Middle frontal gyrus (tissue), 1 donor: ENCODE measurements around the gene CMTR2.

Source experiments
- DNase-seq: peaks from one replicate; pipeline ENCODE4 v3.0.0-alpha.2; 2015; ENCODE audit warnings: low spot score; ENCODE audit errors: extremely low spot score

Gene CMTR2

DNA sequence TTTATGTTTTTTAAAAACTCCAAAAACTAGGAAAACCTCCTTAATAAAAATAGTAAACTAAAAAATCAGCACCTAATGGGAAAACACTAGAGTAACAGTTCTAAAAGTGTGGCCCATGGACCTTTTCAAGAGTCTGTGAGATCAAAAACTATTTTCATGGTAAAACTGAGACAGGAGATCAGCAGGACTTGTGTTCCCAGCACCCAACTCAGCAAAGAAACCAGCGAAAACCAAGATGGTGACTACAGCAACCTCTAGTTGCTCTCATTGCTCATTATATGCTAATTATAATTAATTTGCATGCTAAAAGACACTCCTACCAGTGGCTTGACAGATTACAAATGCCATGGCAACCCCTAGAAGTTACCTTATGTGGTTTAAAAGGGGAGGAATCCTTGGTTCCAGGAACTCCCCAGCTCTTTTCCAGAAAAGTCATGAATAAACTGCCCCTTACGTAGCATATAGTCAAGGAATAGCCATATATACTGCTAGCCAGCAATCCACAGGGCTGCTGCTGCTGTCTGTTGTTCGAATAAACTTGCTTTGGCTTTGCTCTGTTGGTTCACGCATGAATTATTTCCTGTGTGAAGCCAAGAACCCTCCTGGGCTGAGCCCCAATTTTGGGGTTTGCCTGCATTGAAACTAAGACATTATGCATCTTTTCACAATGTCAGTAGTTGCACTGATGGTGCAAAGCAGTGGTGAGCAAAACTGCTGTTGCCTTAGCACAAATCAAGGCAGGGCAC, 12.4 kb downstream of the CMTR2 start:
- no peak for DNase-seq

DNA sequence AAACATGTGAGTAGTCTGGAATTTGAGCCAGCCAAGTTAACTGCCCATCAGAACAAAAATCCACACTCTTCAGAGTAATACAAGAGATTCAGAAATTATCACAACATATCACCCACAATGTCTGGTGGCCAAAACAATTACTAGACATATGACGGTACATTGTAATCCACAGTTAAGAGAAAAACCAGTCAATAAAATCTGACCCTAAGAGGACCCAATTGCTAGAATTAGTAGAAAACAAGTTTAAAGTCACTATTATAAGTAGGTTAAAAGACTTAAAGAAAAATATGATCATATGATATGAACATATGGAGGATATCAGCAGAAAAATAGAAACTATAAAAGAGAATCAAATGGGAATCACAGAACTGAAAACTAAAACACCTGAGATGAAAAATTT, 15.8 kb downstream of the CMTR2 start:
- DNase-seq: no peak

DNA sequence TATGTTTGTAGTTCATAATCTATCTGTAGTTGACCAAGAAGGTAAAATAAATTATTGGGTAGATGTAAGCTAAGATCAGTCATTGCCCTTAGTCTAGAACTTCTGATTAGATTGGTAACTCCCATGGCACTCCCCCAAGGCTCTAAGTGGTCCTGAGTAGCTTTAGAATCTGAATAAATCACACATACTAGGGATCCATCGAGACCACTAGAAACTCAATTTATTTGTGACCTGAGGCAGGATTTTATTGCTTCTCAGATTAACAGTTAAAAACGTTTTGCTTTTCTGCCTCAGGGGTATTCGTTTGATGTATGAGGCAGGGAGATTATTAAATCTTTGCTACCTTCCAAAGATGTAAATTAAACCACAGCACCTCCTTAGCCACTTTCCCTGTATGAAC, 24.9 kb downstream of the CMTR2 start:
- no peak for DNase-seq

DNA sequence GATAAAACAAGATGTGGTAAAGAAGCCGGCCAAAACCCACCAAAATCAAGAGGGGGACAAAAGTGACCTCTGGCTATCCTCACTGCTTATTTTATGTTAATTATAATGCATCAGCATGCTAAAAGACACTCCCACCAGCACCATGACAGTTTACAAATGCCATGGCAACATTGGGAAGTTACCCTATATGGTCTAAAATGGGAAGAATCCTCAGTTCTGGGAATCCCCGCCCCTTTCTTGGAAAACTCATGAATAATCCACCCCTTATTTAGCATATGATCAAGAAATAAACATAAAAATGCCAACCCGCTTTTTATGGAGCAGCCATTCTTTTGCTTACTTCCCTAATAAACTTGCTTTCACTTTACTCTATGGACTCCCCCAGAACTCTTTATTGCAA, 25.6 kb downstream of the CMTR2 start:
- DNase-seq: no peak

DNA sequence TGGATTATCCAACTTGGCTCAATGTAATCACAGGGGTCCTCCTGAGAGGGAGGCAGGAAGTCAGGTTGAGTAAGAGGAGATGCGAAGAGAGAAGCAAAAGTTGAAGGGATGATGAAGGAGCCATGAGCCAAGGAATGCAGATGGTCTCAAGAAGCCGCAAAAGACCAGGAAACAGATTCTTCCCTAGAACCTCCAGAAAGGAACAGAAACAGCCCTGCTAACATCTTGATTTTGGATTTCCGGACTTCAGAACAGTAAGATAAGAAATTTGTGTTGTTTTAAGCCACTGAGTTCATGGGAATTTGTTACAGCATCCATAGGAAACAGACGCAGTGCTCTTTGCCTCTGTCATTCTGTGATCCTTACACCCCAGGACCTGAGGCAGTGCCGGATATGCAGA, 26.8 kb downstream of the CMTR2 start:
- DNase-seq: no peak

DNA sequence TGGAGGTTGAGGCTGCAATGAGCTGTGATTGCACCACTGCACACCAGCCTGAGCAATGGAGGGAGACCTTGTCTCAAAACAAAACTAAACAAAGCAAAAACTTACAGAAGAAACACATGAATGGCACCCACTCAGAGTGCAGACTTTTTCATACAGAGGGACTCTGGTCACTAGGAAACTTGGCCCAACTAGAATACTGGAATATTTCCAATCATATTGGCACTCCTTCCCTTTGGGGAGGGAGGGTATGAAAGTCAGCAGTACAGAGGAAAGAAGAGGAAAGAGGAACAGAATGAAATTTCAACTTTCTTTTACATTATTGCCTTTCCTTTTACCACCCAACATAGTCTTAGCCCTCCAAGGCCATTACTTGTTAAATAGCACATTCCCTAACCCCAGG, 28.2 kb downstream of the CMTR2 start:
- no peak for DNase-seq

DNA sequence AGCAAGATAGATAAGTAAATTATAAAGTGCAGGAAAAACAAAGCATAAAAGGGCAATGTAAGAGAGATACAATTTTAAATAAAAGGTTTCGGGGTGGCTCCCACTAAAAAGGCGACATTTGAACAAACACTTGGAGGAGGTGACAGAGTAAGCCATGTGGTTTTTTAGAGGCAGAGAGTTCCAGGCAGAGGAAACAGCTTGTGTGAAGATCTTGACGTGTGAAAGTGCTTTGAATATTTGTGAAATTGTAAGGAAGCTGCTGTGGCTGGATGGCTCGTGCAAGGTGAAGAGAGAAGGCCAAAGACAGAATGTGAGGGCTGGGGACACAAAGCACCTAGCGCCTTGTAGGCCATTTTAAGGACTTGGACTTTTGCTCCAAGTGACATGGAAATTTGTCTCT, 30.1 kb downstream of the CMTR2 start:
- DNase-seq: no peak

DNA sequence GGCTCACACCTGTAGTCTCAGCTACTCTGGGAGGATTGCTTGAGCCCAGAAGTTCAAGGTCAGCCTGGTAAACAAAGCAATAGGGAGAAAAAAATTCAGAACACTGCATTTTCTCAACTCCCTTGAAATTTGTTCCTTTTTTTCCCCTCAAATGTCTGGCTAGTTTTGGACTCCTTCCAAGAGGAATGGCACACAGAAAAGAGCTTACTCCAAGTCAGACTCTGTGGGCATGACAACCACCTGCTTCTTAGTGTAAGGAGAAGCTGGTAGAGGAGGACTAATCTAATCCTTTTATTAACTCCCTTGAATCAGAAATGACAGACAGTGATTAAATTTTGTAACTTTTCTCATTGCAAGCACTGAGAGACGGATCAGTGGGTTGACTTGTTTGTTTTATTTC, 30.8 kb downstream of the CMTR2 start:
- no peak for DNase-seq

DNA sequence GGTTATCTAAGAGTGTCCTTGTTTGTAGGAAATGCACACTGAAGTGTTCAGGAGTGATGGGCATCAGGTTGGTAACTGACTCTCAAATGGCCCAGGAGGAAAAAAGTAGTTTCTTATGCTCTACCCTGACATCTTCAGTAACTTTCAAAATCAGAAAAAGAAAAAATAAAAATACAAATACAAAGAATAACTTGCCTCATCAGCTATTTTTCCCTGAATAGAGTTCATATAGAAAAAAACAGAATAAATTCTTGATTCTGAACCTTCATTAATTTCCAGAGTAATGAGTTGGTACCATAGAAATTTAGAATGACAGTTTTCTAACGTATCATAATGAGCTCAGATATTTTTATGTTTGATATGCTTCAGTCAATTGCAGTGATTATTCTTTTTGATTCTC, 31.4 kb downstream of the CMTR2 start:
- DNase-seq: no peak

DNA sequence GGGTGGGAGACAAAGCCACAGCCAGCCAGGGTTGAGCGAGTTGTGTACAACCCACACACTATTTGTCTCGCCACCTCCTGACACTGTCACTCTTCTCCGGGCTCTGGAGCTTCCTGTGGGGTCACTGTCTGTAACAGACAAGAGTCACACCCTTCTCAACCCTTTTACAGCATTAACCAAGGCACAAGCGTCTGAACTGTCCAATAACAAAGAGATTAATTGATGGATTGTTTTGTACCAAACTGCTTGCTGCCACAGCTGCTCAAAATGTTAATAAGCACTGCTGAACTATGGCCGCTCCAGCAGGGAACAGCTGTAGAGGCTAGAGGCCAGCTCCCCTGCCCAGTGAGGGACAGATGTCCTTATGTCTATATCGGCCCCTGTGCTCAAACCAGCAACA, 33.5 kb downstream of the CMTR2 start:
- no peak for DNase-seq

DNA sequence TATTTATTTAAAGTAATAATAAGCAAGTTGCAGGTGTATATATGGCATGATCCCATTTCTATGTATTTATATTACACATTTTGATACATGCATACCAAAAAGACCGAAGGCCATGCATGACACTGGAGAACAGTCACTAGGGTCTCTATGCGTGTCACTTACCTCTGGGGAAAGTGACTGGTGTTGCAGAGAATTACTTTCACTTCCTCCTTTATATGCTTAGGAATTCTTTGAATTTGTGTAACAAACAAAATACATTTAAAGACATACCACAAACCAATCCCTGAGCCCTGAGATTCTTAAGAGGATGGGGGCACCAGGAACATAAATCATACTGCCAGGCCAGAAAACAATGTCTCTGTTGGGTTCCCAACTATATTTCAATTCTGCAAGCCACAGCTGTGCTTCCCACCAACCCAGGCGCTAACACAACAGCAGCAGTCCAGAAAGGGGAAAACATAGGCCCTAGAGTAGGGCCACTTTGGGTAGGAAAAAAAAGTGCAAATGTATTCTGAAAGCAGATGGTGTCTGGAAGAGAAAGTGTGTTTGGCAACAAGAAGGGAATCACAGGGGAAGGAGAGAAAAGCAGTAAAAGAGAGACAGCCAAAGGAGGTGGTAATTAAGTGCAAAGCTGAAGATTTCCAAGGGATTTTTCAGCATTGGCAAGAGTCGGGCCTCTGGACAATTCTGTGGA, 34.2 kb downstream of the CMTR2 start:
- DNase-seq: no peak

DNA sequence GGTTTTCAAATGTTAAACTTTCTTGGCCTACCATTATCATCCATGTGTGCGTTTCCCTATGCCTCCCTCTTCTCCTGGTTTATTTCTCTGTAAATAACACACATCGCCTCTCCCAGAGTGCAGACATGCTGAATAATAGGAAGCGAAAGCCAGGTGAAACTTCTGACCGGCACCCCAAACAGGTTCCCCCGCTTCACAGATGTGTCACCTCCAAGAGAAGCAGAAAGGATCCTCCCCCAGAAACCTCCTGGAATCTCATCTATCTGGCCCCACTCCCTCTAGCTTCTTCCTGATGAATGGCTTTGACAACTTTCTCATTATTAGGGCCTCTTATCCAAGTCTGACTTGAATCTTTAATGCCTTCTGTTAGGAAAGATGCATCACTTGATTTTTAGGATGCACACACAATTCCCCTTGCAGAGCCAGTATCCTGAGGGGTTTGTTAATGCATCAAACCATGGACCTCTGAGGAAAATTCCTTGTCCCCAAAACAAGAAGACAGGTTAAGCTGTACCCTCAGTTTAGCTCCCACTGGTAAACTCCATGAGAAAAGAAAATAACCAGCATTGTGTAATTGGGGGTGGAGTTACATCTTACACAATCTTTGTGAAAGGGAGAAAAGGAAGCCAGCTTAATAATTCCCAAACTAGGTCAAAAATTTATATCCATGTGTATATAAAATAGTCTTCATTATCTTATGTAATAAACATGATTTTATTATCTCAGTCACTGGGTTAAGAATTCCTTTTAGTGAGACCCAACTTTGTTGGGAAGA, 38.6 kb downstream of the CMTR2 start:
- DNase-seq: no peak

DNA sequence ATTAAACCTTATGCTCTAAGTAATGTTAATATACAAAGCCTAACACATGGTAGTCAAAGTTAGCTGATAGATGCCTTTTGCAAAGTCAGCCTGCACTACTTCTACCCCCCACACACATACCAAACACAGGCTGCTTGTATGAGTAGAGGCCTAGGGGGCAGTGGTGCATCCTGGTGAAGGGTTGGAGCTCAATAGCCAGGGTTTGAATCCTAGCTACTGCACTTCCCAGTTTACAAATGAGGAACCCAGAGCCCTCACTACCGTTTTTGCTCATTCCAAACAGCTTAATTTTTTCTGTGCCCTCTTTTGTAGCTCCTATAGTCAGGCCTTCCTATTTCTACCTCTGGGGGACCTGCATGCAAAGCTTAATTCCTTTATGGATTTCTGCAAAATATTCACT, 39.8 kb downstream of the CMTR2 start:
- no peak for DNase-seq

DNA sequence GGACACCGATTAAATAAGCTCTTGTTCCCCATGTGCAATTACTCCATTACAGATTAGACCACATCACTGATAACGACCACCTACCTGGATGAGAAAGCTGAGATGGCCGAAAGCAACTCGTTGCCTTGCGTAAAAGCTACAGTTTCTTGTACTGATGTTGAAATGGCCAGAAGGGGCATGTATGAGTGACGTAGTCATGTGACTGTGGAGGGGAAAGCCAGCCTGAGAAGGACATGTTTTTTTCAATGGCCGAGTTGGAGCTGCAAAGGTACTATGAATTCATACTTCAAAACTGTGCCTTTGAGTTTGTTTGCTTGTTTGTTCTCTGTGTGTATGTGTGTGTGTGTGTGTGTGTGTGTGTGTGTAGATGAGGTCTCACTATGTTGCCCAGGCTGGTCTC, 41.7 kb downstream of the CMTR2 start:
- DNase-seq: no peak

DNA sequence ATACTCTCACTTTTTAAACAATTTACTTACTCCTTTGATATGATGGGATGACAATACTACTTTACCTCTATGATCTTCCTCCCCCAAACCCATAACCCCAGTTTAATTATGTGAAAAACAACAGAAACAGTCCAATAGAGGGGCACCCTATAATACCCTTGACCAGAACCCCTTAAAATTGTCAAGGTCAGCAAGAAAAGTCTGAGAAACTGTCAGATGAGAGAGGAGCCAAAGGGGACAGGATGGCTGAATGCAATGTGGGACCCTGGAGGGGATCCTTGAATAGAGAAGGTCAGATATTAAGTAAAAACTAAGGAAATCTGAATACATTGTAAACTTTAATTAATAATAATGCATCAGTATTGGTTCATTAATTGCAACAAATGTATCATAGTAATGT, 42.9 kb downstream of the CMTR2 start:
- no peak for DNase-seq

DNA sequence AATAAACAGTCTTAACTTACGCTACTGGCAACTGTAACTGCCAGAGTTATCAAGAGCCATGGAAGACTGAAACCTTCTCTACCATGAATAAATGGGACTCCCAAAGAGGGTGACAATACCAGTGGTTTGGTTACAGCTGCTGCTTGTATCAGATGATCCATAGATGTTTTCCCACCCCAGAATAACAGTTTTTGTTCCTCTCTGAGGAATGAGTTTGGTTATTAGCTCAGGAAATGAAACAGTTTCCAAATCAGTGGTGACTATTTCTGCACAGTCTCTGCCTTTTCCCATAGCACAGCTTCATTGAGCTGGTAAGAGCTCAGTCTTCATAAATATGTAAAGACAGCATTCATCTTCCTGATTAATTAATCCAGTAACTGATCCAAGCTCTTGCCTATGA, 44.7 kb downstream of the CMTR2 start:
- DNase-seq: no peak

DNA sequence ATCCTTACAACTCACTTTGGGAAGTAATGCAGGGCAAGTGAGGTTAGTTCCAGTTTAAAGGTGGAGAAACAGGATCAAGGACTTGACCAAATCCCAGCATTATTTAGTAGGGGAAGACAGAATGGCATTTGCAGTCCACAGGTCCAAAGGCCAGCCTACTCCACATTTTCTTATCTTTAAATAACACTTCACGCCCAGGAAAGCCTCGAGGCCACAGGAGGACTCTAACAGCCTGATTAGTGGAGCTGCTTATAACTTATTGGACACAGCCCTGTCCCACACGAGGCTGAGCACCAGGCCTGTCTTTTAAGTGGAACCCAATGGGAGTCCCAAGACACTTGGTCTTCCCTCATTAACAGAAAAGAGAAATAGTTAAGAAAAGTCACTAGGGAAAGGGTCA, 46.6 kb downstream of the CMTR2 start:
- DNase-seq: no peak

DNA sequence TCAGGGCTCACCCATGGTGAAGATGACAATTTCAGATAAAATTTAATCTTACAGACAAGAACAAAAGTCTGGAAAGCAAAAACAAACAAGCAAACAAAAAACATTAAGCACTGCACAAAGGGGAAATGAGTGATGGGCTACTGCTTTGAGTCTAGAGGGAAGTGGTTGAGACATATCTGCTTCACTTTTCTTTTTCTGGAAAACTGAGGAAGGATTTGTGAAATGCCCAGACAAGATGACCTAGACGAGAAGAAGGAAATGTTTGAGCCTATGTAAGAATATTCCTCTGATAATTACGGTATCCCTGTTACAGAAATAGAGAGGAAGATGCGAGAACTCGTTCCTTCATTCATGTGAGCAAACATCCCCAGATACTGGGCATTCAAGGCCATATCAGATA, 47.2 kb downstream of the CMTR2 start:
- DNase-seq: no peak
